SKM-1 (cell line): Measurements from ENCODE around the gene CEACAM6.
A peak's percentile ranks its signal among the peaks of the same experiment; 100 is the strongest.
"Not testable (repeated sequence)": the region's sequence is repeated elsewhere in the genome, so short reads cannot be mapped to it uniquely, and the experiment has no call there.

Experiments
- DNase-seq: peaks from one replicate; lab custom pipeline; 2025; ENCODE audit not compliant: unreplicated experiment; lab: John Stamatoyannopoulos, UW

Gene CEACAM6

GRCh38 chr19:41746593-41747227, 8.6 kb upstream of the CEACAM6 start:
- DNase-seq, result no peak

GRCh38 chr19:41748012-41748411, 7.3 kb upstream of the CEACAM6 start:
- DNase-seq, result no peak

- not testable (repeated sequence) for DNase-seq
These were observed 4.8 kb upstream of the CEACAM6 start for GRCh38 chr19:41750248-41751134.

DNA sequence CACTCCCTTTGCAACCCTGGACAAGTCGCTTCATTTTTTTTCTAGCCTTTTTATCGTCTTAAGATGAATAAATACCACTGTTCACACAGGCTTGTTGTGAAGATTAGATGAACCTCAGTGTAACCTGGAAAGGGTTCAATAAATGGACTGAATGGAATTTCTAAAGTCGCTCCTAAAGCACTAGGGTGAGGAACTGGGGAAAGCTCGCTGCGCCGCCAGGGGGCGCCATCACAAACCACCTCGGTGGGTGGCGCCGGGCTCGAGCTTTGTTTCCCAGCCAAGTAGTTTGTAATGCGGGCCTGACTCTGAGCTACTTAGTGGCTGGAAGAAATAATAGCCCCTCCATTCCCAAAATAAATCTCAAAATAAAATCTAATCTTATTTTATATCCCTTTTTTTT, 2.2 kb upstream of the CEACAM6 start:
- no peak for DNase-seq

- no peak for DNase-seq
These were observed 1.3 kb upstream of the CEACAM6 start for GRCh38 chr19:41753936-41754529.

DNA sequence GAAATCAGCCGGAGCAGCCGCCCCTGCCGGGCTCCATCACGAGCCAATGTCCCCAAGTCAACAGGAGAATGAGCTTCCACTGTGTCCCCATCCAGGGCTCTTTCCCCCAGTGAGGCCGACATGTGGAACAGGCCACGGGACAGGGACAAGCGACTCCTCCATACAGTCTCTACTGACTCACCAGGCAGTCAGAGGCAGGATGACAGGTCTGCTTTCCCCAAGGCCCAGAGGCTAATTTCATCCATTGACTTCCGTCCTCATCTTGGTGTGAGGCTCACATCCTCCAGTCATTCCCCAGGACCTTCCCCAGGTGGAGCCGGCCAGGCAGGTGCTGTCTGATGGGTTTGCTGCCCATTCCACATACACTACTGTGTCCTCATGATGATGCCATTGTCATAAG, 3.5 kb downstream of the CEACAM6 start:
- DNase-seq, result no peak

DNA sequence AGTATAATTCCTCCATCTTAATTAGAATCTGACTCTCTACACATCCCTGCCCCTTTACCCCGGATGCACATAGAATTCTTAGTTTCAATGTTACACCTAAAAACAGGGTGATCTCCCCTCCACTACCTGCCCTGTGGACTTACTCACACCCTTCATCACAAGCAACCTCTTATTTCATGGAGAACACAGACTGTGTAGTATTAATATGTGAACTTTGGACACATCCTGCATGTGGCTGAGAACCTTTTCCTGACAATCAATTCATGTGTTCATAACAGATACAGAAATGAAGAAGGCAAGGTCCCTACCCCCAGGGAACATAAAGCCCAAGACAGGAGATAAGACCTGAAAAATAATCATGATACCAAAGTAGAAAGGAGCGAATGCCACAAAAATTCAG, 11.8 kb downstream of the CEACAM6 start:
- DNase-seq, result no peak

DNA sequence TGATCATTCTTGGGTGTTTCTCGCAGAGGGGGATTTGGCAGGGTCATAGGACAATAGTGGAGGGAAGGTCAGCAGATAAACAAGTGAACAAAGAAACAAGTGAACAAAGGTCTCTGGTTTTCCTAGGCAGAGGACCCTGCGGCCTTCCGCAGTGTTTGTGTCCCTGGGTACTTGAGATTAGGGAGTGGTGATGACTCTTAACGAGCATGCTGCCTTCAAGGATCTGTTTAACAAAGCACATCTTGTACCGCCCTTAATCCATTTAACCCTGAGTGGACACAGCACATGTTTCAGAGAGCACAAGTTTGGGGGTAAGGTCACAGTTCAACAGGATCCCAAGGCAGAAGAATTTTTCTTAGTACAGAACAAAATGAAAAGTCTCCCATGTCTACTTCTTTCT, 12.8 kb downstream of the CEACAM6 start:
- DNase-seq, result not testable (repeated sequence)

- no peak for DNase-seq
These were observed 14.3 kb downstream of the CEACAM6 start for GRCh38 chr19:41769608-41770007.

DNA sequence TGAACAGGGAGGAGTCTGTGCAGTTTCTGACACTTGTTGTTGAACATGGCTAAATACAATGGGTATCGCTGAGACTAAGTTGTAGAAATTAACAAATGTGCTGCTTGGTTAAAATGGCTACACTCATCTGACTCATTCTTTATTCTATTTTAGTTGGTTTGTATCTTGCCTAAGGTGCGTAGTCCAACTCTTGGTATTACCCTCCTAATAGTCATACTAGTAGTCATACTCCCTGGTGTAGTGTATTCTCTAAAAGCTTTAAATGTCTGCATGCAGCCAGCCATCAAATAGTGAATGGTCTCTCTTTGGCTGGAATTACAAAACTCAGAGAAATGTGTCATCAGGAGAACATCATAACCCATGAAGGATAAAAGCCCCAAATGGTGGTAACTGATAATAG, 16.1 kb downstream of the CEACAM6 start:
- DNase-seq, result no peak

GRCh38 chr19:41774515-41774980, 19.2 kb downstream of the CEACAM6 start:
- DNase-seq, result no peak

DNA sequence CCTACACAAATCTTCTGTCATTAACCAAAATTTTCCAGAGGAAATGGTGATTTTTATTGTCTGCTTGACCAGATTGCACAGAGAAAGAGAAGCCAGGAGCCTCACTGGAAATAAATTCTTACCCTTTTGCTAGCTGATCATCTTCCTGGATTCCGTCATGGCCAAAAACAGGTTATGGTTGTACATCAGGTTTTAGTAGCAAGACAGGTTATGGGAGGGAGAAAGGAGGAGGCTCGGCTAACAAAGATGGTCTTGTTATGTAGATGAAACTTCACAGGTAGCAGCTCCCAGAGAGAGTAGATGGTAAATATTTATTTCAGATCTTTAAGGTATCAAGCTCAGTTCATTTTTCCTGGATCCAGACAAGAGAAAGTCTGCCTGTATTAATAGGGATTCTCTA, 21.4 kb downstream of the CEACAM6 start:
- DNase-seq, result no peak

DNA sequence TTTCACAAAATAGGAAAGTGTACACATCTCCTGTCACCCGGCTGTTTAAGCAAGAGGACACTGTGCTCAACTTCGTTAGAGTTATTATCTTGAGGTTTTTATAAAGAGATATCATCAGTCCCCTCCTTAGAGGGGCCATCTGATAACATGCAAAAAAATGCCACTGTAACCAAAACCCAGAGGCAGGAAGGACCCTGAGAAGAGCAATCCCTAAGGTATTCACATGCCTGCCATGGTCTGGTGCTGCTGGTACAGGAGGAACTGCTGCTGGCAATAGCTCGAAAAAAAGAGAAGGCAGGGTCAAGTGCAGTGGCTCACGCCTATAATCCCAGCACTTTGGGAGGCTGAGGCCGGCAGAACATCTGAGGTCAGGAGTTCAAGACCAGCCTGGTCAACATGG, 28.3 kb downstream of the CEACAM6 start:
- no peak for DNase-seq

- no peak for DNase-seq
These were observed 29.0 kb downstream of the CEACAM6 start for GRCh38 chr19:41784312-41784711.

- peak; percentile 56 for DNase-seq
These were observed 29.4 kb downstream of the CEACAM6 start for GRCh38 chr19:41784743-41785142.

DNA sequence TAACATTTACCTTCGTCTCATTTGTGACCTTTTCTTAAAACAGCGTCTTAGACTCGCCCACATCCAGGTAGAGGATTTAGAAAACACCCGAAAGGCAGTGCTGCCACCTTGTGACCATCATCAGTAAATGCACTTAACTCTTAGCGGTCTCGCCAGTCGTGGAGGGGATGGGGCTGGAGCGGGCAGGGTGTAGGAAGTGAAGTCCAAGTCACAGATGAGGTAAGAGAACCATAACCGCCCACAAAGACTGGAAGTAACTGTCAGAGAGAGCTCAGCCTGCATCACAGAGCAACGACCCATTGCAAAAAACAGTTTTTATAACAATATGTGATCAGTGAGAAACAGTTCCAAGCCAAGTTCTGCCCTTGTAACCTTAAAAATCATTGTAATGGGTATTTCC, 30.3 kb downstream of the CEACAM6 start:
- DNase-seq, result peak; percentile 77

DNA sequence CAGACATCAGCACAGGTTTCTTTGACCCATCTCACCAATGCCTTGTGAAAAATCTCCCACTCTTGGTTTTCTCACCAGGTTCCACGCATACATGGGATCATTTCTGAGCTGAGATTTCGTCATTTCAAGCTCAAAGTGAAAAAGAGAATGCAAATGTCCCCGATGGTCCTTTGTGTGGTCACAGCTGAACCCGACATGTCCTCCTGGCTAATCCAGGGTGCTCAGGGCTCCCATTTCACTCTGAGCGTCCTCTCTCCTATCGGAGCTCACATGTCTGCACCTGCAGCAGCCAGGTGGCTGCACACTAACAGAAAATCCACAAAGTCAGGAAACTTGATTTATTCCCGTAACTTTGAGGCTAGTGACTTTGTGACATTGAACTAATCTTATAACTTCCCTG, 31.7 kb downstream of the CEACAM6 start:
- DNase-seq, result no peak

DNA sequence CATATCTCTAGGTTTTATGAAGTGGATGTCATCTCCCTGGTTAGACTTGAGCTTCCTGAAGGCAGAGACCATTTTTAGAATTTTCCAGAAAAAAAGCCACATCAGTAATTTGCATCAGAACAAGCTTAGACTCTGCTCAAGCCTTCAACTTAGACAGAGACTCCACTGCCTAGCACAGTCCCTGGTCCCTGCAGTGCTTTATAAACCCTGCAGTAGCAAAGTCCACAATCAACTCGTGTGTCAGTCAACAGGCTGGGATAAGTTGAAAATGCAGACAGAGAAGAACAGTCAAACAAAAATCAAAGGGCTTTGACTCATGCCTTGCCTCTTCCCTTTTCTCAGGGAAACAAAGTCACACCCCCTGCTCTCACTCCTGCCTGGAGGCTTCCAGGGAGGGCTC, 33.2 kb downstream of the CEACAM6 start:
- DNase-seq, result not testable (repeated sequence)

- DNase-seq, result not testable (repeated sequence)
These were observed 33.7 kb downstream of the CEACAM6 start for GRCh38 chr19:41789053-41789452.

DNA sequence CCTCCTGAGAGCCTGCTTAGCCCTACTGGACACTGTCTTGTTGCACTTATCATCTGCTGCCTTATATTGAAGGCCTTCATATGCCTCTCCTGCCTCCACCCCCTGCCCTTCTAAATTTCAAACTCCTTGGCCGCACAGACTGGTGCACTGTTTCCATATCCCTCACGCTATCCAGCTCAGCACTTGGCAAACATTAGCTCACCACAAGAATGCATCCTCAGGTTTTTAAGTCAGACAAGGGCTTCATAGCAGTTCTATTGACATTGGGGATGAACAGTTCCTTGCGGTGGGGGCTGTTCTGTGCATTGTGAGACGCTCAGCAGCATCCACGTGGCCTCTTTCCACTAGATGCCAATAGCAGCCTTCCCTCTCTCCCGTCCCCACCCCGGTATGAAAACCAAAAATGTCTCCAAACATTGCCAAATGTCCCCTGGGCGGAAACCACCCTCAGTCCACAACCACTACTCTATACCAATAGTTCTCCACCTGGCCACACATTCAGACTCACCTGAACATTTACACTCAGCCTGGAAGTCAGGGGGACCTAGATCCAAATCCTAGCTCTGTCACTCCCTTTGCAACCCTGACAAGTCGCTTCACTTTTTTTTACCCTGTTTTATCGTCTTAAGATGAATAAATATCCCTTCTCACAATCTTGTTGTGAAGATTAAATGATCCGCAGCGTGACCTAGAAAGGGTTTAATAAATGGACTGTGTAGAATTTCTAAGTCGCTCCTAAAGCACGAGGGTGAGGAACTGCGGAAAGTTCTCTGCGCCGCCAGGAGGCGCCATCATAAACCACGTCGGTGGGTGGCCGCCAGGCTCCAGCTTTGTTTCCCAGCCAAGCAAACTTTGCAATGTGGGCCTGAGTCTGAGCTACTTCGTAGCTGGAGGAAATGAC, 37.4 kb downstream of the CEACAM6 start:
- DNase-seq, result no peak

GRCh38 chr19:41793414-41793727, 38.0 kb downstream of the CEACAM6 start:
- no peak for DNase-seq
